Esophagus squamous epithelium (tissue), 5 donors: ENCODE data around the gene GSG1L. TPM values are rescaled to one million over a fixed set of nuclear protein-coding genes. Genes with fewer than 3 reads are reported as not detected.

Source experiments
- DNase-seq: peaks from one replicate; lab custom pipeline; 2025; lab: John Stamatoyannopoulos, UW
- H3K27ac ChIP-seq, 4 donors: fragments of 200-600 bp; sonication (generic); one replicate each; pipeline ENCODE4 v1.5.1; 2016 to 2019; ENCODE audit warnings: mild to moderate bottlenecking in 1 of 4
- H3K27me3 ChIP-seq, 4 donors: fragments of 200-600 bp; sonication (generic); 1 replicate in 3 of 4; 2 replicates in 1 of 4; pipeline versions ENCODE4 v1.5.1 to v1.6.0; 2017 to 2021; ENCODE audit warnings: antibody characterized with exemption in 1 of 4
- H3K36me3 ChIP-seq, 3 donors: fragments of 200-600 bp; sonication (generic); one replicate each; pipeline ENCODE4 v1.5.1; 2016 to 2019
- H3K4me1 ChIP-seq, 3 donors: fragments of 200-600 bp; sonication (generic); one replicate each; pipeline ENCODE4 v1.5.1; 2017 to 2019
- H3K4me3 ChIP-seq, 4 donors: fragments of 200-600 bp; sonication (generic); 1 replicate in 3 of 4; 2 replicates in 1 of 4; pipeline ENCODE4 v1.5.1; 2016 to 2019; ENCODE audit warnings: mild to moderate bottlenecking in 2 of 4, moderate library complexity in 1 of 4
- H3K9me3 ChIP-seq, 3 donors: fragments of 200-600 bp; sonication (generic); one replicate each; pipeline ENCODE4 v1.5.1; 2016 to 2019
- CTCF ChIP-seq, 6 experiments: fragments of 450-650 bp in 4 of 6; fragments of 200-600 bp in 2 of 6; sonication (generic) in 2 of 6; IDR thresholded peaks; one replicate each; pipeline ENCODE4 v1.5.1; 2016 to 2019; ENCODE audit warnings: antibody characterized with exemption in 6 of 6, mild to moderate bottlenecking in 4 of 6, moderate library complexity in 4 of 6
- POLR2A ChIP-seq, 4 donors: fragments of 450-650 bp; IDR thresholded peaks; one replicate each; pipeline ENCODE4 v1.6.1; 2017; ENCODE audit warnings: antibody characterized with exemption in 4 of 4, mild to moderate bottlenecking in 4 of 4, moderate library complexity in 3 of 4
- WGBS, 2 donors: methylation state at CpG; one replicate each; pipeline ENCODE4 v1.1.5; 2018; 5-methylcytosine and 5-hydroxymethylcytosine counted together
- intact Hi-C: fragments of 100-400 bp; cut with DNase I; formaldehyde crosslinking; loops from one replicate; pipeline ENCODE4 v1.15.0; 2022
- total RNA-seq, 4 donors: library from RNA; depleted of rRNA; stranded (reverse); fragments of >200 nt; gene quantifications; one replicate each; pipeline ENCODE4 v1.1.0, GENCODE V29; 2016
- donor health status: DM: yes; HTN: yes; CAD: no.

The GSG1L gene
- total RNA-seq, 4 donors from 2014 or later, result under 0.01 to 0.21 TPM; not detected in 2

- Histone ChIP-seq H3K4me1 (no peaks in the 10 kb centered on the region), H3K27ac (no peak overlapping the region), H3K27me3 (peaks cover 0 to 34% (median 0%) of the 10 kb centered on the region in 4 donors), H3K9me3 (no peaks in the 10 kb centered on the region), H3K36me3 (no peaks in the 10 kb centered on the region), H3K4me3 (no peak overlapping the region)
- no peak for TF ChIP-seq POLR2A (IDR thresholded peaks at IDR 0.05)
- TF ChIP-seq CTCF (IDR thresholded peaks at IDR 0.05), result no peak
- DNase-seq, result no peak
- intact Hi-C loops, result no loop called here
- WGBS, 2 donors, result 85% methylated on average over 2 of the region's 3 CpGs; no CpG with 5 or more reads in 1 of the 2 donors
Observed at GRCh38 chr16:28014851-28015250, 48.7 kb downstream of the GSG1L start.

DNA sequence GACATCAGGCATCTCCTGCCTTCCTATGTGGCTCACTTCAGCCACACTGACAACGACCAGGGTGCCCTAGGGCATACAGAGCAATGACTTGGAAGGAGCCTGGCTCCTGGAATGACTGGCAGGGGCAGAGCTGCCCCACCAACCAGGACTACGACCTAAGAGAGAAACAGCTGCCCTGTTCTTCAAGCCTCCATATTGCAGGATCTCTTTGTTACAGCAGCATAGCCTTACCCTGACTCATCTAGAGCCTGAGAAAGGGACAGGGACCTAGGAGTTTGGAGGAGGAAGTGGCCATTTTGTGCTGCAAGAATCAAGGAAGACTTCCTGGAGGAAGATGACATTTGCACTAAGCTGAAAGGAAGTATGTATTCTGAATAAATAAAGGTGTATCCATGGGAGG lies 49.6 kb downstream of the GSG1L start:
- no peaks in the 10 kb centered on the region for H3K36me3 ChIP-seq
- no peak overlapping the region for H3K27ac ChIP-seq
- H3K4me1 ChIP-seq, result no peaks in the 10 kb centered on the region
- H3K27me3 ChIP-seq, result peaks cover 0 to 42% (median 0%) of the 10 kb centered on the region in 4 donors
- no peak overlapping the region for H3K4me3 ChIP-seq
- no peaks in the 10 kb centered on the region for H3K9me3 ChIP-seq
- 56 to 73% methylated on average over 1 to 2 of the region's 2 CpGs for WGBS, 2 donors
- DNase-seq, result no peak
- TF ChIP-seq POLR2A (IDR thresholded peaks at IDR 0.05) (no peak), CTCF (IDR thresholded peaks at IDR 0.05) (no peak)
- intact Hi-C loops, result no loop called here

GRCh38 chr16:28013392-28013791 lies 50.1 kb downstream of the GSG1L start:
- Histone ChIP-seq H3K36me3 (no peaks in the 10 kb centered on the region), H3K4me1 (no peaks in the 10 kb centered on the region), H3K27me3 (peaks cover 0 to 46% (median 0%) of the 10 kb centered on the region in 4 donors), H3K27ac (no peak overlapping the region), H3K9me3 (no peaks in the 10 kb centered on the region), H3K4me3 (no peak overlapping the region)
- WGBS, 2 donors, result 54 to 86% methylated on average over 3 to 6 of the region's 6 CpGs
- DNase-seq, result no peak
- TF ChIP-seq POLR2A (IDR thresholded peaks at IDR 0.05), result no peak
- no peak for TF ChIP-seq CTCF (IDR thresholded peaks at IDR 0.05)
- intact Hi-C loops, result no loop called here

- intact Hi-C loops, result no loop called here
- no peak overlapping the region for H3K27ac ChIP-seq
- H3K4me1 ChIP-seq, result no peaks in the 10 kb centered on the region
- no peaks in the 10 kb centered on the region for H3K36me3 ChIP-seq
- TF ChIP-seq POLR2A (IDR thresholded peaks at IDR 0.05), result no peak
- TF ChIP-seq CTCF (IDR thresholded peaks at IDR 0.05), result no peak
- H3K4me3 ChIP-seq, result no peak overlapping the region
- peaks cover 0 to 54% (median 0%) of the 10 kb centered on the region in 4 donors for H3K27me3 ChIP-seq
- no peaks in the 10 kb centered on the region for H3K9me3 ChIP-seq
- WGBS, 2 donors, result 47 to 53% methylated on average over 6 to 7 of the region's 7 CpGs
- DNase-seq, result no peak
Observed at GRCh38 chr16:28011971-28012445, 51.5 kb downstream of the GSG1L start.

GRCh38 chr16:28011223-28011622 lies 52.3 kb downstream of the GSG1L start:
- no peaks in the 10 kb centered on the region for H3K4me1 ChIP-seq
- H3K27ac ChIP-seq, result no peak overlapping the region
- H3K27me3 ChIP-seq, result peaks cover 0 to 53% (median 0%) of the 10 kb centered on the region in 4 donors
- intact Hi-C loops, result no loop called here
- no peak for TF ChIP-seq POLR2A (IDR thresholded peaks at IDR 0.05)
- no peak for DNase-seq
- H3K9me3 ChIP-seq, result no peaks in the 10 kb centered on the region
- H3K4me3 ChIP-seq, result no peak overlapping the region
- WGBS, 2 donors, result 70 to 81% methylated on average over 7 of the region's 11 CpGs
- no peaks in the 10 kb centered on the region for H3K36me3 ChIP-seq

- Histone ChIP-seq H3K4me3 (no peak overlapping the region), H3K9me3 (no peaks in the 10 kb centered on the region), H3K4me1 (no peaks in the 10 kb centered on the region), H3K36me3 (no peaks in the 10 kb centered on the region), H3K27me3 (peaks cover 0 to 48% (median 0%) of the 10 kb centered on the region in 4 donors), H3K27ac (no peak overlapping the region)
- intact Hi-C loops, result no loop called here
- no peak for DNase-seq
- no peak for TF ChIP-seq POLR2A (IDR thresholded peaks at IDR 0.05)
- no peak for TF ChIP-seq CTCF (IDR thresholded peaks at IDR 0.05)
- 49% methylated on average over 7 of the region's 9 CpGs; no CpG with 5 or more reads in 1 of the 2 donors for WGBS, 2 donors
Observed at GRCh38 chr16:28010671-28011070, 52.8 kb downstream of the GSG1L start.
